HCT116 (cell line): ENCODE measurements around the gene TOX3. TPM values are rescaled to one million over a fixed set of nuclear protein-coding genes. Genes with fewer than 3 reads are reported as not detected.

Experiments
- ATAC-seq: fragments of 200-7000 bp; cut with Tn5 transposase; 2 replicates; pipeline ENCODE4 v1.9.1; 2020; ENCODE audit warnings: mild to moderate bottlenecking, moderate library complexity
- BruUV-seq: library from RNA; stranded (reverse); fragments of 400-500 nt; replicated peaks from 2 replicates; lab custom pipeline; 2021; lab: Mats Ljungman, UMichigan
- CTCF ChIA-PET: fragments of 300-600 bp; sonication (Branson Sonifier 250); formaldehyde crosslinking; loops from one replicate; lab custom pipeline; 2021; ENCODE audit warnings: antibody characterized with exemption; lab: Charles Lee
- POLR2A ChIA-PET: fragments of 300-600, 350-600 bp; sonication (Branson Sonifier 250); formaldehyde crosslinking; loops from one replicate; lab custom pipeline; 2021; ENCODE audit warnings: antibody characterized with exemption; lab: Charles Lee
- RAD21 ChIA-PET, 2 experiments: fragments of 300-600 bp; sonication (Branson Sonifier 250); formaldehyde crosslinking; loops; one replicate each; lab custom pipeline; 2023; ENCODE audit warnings: low total read pairs in 2 of 2; ENCODE audit not compliant: uncharacterized antibody in 2 of 2, unreplicated experiment in 2 of 2, low non-redundant PET in 1 of 2; lab: Charles Lee
- DNase-seq: peaks from one replicate; pipeline ENCODE4 v3.0.0-alpha.2; 2010; ENCODE audit warnings: low read depth, low spot score
- H2AFZ ChIP-seq: fragments of 200-600 bp; shearing (Covaris generic), sonication (generic); 2 replicates; pipeline ENCODE4 v1.6.1; 2017; ENCODE audit warnings: low read depth, mixed run types, mixed read lengths, antibody characterized with exemption, low read length; ENCODE audit not compliant: poor library complexity, severe bottlenecking
- H3K27ac ChIP-seq: 2 replicates; pipeline ENCODE4 v1.5.1; 2012; ENCODE audit warnings: low read depth, low read length
- H3K27me3 ChIP-seq: fragments of 200-600 bp; sonication (generic); 2 replicates; pipeline ENCODE4 v1.6.1; 2016; ENCODE audit warnings: mixed run types, low read length, mixed read lengths; ENCODE audit not compliant: insufficient read depth
- H3K36me3 ChIP-seq, 2 experiments: fragments of 200-500 bp in 1 of 2; fragments of 200-600 bp in 1 of 2; sonication (Bioruptor generic) in 1 of 2; sonication (generic) in 1 of 2; 2 replicates each; pipeline versions ENCODE4 v1.5.1 to v1.6.1; 2014 to 2016; ENCODE audit warnings: low read length in 2 of 2, inconsistent platforms in 1 of 2, mixed read lengths in 1 of 2, mixed run types in 1 of 2; ENCODE audit not compliant: insufficient read depth in 2 of 2, control insufficient read depth in 1 of 2
- H3K4me1 ChIP-seq, 2 experiments: fragments of 200-600 bp in 1 of 2; sonication (generic) in 1 of 2; 2 replicates each; pipeline versions ENCODE4 v1.5.1 to v1.6.1; 2012 to 2017; ENCODE audit warnings: low read length in 2 of 2, inconsistent platforms in 1 of 2, mild to moderate bottlenecking in 1 of 2, mixed read lengths in 1 of 2, mixed run types in 1 of 2, moderate library complexity in 1 of 2; ENCODE audit not compliant: insufficient read depth in 2 of 2, control insufficient read depth in 1 of 2
- H3K4me2 ChIP-seq: fragments of 200-600 bp; sonication (generic); 2 replicates; pipeline ENCODE4 v1.6.1; 2017; ENCODE audit warnings: mixed run types, low read length, mixed read lengths
- H3K4me3 ChIP-seq, 2 experiments: fragments of 200-600 bp in 1 of 2; sonication (generic) in 1 of 2; replicated peaks in 1 of 2; 2 replicates each; pipeline ENCODE4 v1.5.1; 2011 to 2016; ENCODE audit warnings: low read length in 2 of 2, control low read depth in 1 of 2, low read depth in 1 of 2, mild to moderate bottlenecking in 1 of 2, mixed read lengths in 1 of 2, mixed run types in 1 of 2
- H3K79me2 ChIP-seq: fragments of 200-600 bp; sonication (generic); 2 replicates; pipeline ENCODE4 v1.6.1; 2017; ENCODE audit warnings: mild to moderate bottlenecking, mixed run types, low read length, moderate library complexity, mixed read lengths; ENCODE audit not compliant: insufficient read depth
- H3K9ac ChIP-seq: fragments of 200-600 bp; sonication (generic); 2 replicates; pipeline ENCODE4 v1.6.1; 2016; ENCODE audit warnings: low read length, mixed read lengths
- H3K9me2 ChIP-seq: fragments of 200-600 bp; sonication (generic), shearing (Covaris generic); 2 replicates; pipeline ENCODE4 v1.6.1; 2017; ENCODE audit warnings: mixed run types, mild to moderate bottlenecking, moderate library complexity; ENCODE audit not compliant: insufficient read depth
- H3K9me3 ChIP-seq, 2 experiments: fragments of 200-500 bp in 1 of 2; fragments of 200-600 bp in 1 of 2; sonication (Bioruptor generic) in 1 of 2; sonication (generic) in 1 of 2; 2 replicates each; pipeline ENCODE4 v1.6.1; 2014 to 2017; ENCODE audit warnings: low read length in 2 of 2, mixed read lengths in 2 of 2, inconsistent platforms in 1 of 2, low read depth in 1 of 2, mild to moderate bottlenecking in 1 of 2, mixed run types in 1 of 2, moderate library complexity in 1 of 2; ENCODE audit not compliant: control insufficient read depth in 1 of 2, insufficient read depth in 1 of 2
- H4K20me1 ChIP-seq: fragments of 200-600 bp; sonication (generic), shearing (Covaris generic); 2 replicates; pipeline ENCODE4 v1.6.1; 2017; ENCODE audit warnings: mixed run types, mild to moderate bottlenecking, moderate library complexity; ENCODE audit not compliant: insufficient read depth
- CBX3 ChIP-seq: IDR thresholded peaks from 2 replicates; pipeline ENCODE4 v1.6.1; 2012; ENCODE audit warnings: low read depth
- CEBPB ChIP-seq: IDR thresholded peaks from 2 replicates; pipeline ENCODE4 v1.6.1; 2012; ENCODE audit warnings: low read depth
- EGR1 ChIP-seq: IDR thresholded peaks from 2 replicates; pipeline ENCODE4 v1.6.1; 2012; ENCODE audit warnings: low read depth
- ELF1 ChIP-seq: IDR thresholded peaks from 2 replicates; pipeline ENCODE4 v1.6.1; 2012; ENCODE audit warnings: low read depth, borderline replicate concordance
- EZH2phosphoT487 ChIP-seq: fragments of 200-600 bp; IDR thresholded peaks from 2 replicates; pipeline ENCODE4 v1.6.1; 2018; ENCODE audit warnings: antibody characterized with exemption, borderline replicate concordance
- FOSL1 ChIP-seq: IDR thresholded peaks from 2 replicates; pipeline ENCODE4 v1.6.1; 2012; ENCODE audit warnings: low read depth
- POLR2A ChIP-seq: IDR thresholded peaks from 2 replicates; pipeline ENCODE4 v1.7.0; 2011; ENCODE audit warnings: borderline replicate concordance; ENCODE audit not compliant: insufficient read depth, insufficient read length; ENCODE audit errors: extremely low read depth
- POLR2AphosphoS5 ChIP-seq: IDR thresholded peaks from 2 replicates; pipeline ENCODE4 v1.6.1; 2011; ENCODE audit warnings: mild to moderate bottlenecking, low read depth, low read length, moderate library complexity
- RAD21 ChIP-seq: IDR thresholded peaks from 2 replicates; pipeline ENCODE4 v1.6.1; 2012; ENCODE audit warnings: low read depth, mild to moderate bottlenecking
- SRF ChIP-seq: IDR thresholded peaks from 2 replicates; pipeline ENCODE4 v1.6.1; 2012; ENCODE audit warnings: low read depth
- YY1 ChIP-seq: IDR thresholded peaks from 2 replicates; pipeline ENCODE4 v1.6.1; 2011; ENCODE audit warnings: low read length, low read depth, moderate library complexity, mild to moderate bottlenecking; ENCODE audit not compliant: insufficient replicate concordance; ENCODE audit errors: extremely low read depth
- ZFX ChIP-seq: fragments of 450-650 bp; IDR thresholded peaks from 2 replicates; pipeline ENCODE4 v1.6.1; 2017
- ZNF274 ChIP-seq: fragments of 200-500 bp; sonication (Bioruptor generic); IDR thresholded peaks from 2 replicates; pipeline ENCODE4 v1.6.1; 2014; ENCODE audit warnings: mild to moderate bottlenecking, low read depth, low read length, inconsistent platforms
- intact Hi-C: fragments of 100-400 bp; cut with micrococcal nuclease; formaldehyde crosslinking; loops from 2 replicates; pipeline ENCODE4 v1.10.0; 2022
- total RNA-seq: library from RNA; stranded (reverse); gene quantifications from one replicate; pipeline ENCODE4 v1.2.1, GENCODE V29; 2021; ENCODE audit not compliant: unreplicated experiment
- TF ChIP-seq, protein P1 (sequence below): IDR thresholded peaks from 2 replicates; pipeline ENCODE4 v1.6.1; 2011; ENCODE audit warnings: mild to moderate bottlenecking, low read length, moderate library complexity; ENCODE audit not compliant: insufficient replicate concordance; ENCODE audit errors: extremely low read depth
- TF ChIP-seq, protein P2 (sequence below): IDR thresholded peaks from 2 replicates; pipeline ENCODE4 v1.6.1; 2012; ENCODE audit warnings: low read depth
- TF ChIP-seq, protein P3 (sequence below): IDR thresholded peaks from 2 replicates; pipeline ENCODE4 v1.6.1; 2012
- TF ChIP-seq, protein P4 (sequence below): IDR thresholded peaks from 2 replicates; pipeline ENCODE4 v1.6.1; 2012
- TF ChIP-seq, protein P5 (sequence below), 3 experiments: fragments of 200-600 bp in 1 of 3; sonication (generic) in 1 of 3; IDR thresholded peaks in 2 of 3; conservative IDR thresholded peaks in 1 of 3; 2 replicates each; pipeline ENCODE4 v1.5.1; 2012 to 2017; ENCODE audit warnings: low read depth in 2 of 3, low read length in 2 of 3, antibody characterized with exemption in 1 of 3, borderline replicate concordance in 1 of 3, control low read depth in 1 of 3, mild to moderate bottlenecking in 1 of 3, mixed read lengths in 1 of 3, mixed run types in 1 of 3, moderate library complexity in 1 of 3; ENCODE audit not compliant: insufficient read depth in 1 of 3

Gene TOX3
- total RNA-seq, 1 experiment from 2014 or later, result not detected

DNA sequence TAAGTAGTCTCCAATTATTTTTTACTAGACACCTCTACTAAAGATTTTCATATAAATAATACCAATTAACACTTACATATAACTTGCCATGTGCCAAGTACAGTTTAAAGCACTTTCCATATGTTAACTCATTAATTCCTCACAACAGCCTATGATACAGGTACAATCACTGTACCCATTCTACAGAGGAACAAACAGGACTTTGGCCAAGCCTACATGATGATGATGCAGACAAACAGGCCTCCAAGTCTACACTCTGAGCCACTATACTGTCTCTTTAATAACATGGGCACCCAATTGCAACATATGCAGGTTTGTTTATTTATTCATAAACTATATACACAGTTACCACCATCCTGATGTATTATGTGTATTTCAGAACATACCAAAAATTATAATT is 46.0 kb downstream of the TOX3 start:
- Histone ChIP-seq H2AFZ (no peak overlapping the region), H3K4me2 (no peak overlapping the region), H3K4me1 (no peaks in the 10 kb centered on the region), H3K9me2 (no peaks in the 10 kb centered on the region), H3K9ac (no peak overlapping the region), H3K9me3 (peaks cover 0 to 9% of the 10 kb centered on the region in 2 experiments; a peak in 2 of 4 replicates), H3K36me3 (no peaks in the 10 kb centered on the region), H4K20me1 (no peaks in the 10 kb centered on the region), H3K27ac (no peak overlapping the region), H3K27me3 (no peaks in the 10 kb centered on the region), H3K4me3 (no peak overlapping the region), H3K79me2 (no peaks in the 10 kb centered on the region)
- RAD21 ChIA-PET, result no interaction called here
- CTCF ChIA-PET, result no interaction called here
- no peak for TF ChIP-seq EGR1
- TF ChIP-seq ELF1, result no peak
- TF ChIP-seq FOSL1, result no peak
- no peak for TF ChIP-seq EZH2phosphoT487
- no peak for TF ChIP-seq POLR2AphosphoS5
- TF ChIP-seq, protein P1, sequence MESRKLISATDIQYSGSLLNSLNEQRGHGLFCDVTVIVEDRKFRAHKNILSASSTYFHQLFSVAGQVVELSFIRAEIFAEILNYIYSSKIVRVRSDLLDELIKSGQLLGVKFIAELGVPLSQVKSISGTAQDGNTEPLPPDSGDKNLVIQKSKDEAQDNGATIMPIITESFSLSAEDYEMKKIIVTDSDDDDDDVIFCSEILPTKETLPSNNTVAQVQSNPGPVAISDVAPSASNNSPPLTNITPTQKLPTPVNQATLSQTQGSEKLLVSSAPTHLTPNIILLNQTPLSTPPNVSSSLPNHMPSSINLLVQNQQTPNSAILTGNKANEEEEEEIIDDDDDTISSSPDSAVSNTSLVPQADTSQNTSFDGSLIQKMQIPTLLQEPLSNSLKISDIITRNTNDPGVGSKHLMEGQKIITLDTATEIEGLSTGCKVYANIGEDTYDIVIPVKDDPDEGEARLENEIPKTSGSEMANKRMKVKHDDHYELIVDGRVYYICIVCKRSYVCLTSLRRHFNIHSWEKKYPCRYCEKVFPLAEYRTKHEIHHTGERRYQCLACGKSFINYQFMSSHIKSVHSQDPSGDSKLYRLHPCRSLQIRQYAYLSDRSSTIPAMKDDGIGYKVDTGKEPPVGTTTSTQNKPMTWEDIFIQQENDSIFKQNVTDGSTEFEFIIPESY, result no peak
- TF ChIP-seq, protein P2, sequence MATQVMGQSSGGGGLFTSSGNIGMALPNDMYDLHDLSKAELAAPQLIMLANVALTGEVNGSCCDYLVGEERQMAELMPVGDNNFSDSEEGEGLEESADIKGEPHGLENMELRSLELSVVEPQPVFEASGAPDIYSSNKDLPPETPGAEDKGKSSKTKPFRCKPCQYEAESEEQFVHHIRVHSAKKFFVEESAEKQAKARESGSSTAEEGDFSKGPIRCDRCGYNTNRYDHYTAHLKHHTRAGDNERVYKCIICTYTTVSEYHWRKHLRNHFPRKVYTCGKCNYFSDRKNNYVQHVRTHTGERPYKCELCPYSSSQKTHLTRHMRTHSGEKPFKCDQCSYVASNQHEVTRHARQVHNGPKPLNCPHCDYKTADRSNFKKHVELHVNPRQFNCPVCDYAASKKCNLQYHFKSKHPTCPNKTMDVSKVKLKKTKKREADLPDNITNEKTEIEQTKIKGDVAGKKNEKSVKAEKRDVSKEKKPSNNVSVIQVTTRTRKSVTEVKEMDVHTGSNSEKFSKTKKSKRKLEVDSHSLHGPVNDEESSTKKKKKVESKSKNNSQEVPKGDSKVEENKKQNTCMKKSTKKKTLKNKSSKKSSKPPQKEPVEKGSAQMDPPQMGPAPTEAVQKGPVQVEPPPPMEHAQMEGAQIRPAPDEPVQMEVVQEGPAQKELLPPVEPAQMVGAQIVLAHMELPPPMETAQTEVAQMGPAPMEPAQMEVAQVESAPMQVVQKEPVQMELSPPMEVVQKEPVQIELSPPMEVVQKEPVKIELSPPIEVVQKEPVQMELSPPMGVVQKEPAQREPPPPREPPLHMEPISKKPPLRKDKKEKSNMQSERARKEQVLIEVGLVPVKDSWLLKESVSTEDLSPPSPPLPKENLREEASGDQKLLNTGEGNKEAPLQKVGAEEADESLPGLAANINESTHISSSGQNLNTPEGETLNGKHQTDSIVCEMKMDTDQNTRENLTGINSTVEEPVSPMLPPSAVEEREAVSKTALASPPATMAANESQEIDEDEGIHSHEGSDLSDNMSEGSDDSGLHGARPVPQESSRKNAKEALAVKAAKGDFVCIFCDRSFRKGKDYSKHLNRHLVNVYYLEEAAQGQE, result no peak
- TF ChIP-seq, protein P3, sequence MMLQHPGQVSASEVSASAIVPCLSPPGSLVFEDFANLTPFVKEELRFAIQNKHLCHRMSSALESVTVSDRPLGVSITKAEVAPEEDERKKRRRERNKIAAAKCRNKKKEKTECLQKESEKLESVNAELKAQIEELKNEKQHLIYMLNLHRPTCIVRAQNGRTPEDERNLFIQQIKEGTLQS, result no peak
- TF ChIP-seq ZNF274, result no peak
- TF ChIP-seq, protein P4, sequence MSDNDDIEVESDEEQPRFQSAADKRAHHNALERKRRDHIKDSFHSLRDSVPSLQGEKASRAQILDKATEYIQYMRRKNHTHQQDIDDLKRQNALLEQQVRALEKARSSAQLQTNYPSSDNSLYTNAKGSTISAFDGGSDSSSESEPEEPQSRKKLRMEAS, result no peak
- no peak for TF ChIP-seq POLR2A
- TF ChIP-seq CBX3, result no peak
- TF ChIP-seq ZFX, result no peak
- TF ChIP-seq YY1, result no peak
- TF ChIP-seq RAD21, result no peak
- no peak for TF ChIP-seq CEBPB
- TF ChIP-seq SRF, result no peak
- TF ChIP-seq, protein P5, sequence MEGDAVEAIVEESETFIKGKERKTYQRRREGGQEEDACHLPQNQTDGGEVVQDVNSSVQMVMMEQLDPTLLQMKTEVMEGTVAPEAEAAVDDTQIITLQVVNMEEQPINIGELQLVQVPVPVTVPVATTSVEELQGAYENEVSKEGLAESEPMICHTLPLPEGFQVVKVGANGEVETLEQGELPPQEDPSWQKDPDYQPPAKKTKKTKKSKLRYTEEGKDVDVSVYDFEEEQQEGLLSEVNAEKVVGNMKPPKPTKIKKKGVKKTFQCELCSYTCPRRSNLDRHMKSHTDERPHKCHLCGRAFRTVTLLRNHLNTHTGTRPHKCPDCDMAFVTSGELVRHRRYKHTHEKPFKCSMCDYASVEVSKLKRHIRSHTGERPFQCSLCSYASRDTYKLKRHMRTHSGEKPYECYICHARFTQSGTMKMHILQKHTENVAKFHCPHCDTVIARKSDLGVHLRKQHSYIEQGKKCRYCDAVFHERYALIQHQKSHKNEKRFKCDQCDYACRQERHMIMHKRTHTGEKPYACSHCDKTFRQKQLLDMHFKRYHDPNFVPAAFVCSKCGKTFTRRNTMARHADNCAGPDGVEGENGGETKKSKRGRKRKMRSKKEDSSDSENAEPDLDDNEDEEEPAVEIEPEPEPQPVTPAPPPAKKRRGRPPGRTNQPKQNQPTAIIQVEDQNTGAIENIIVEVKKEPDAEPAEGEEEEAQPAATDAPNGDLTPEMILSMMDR (IDR thresholded peaks at IDR 0.05 in 2 of 3, conservative IDR thresholded peaks at IDR 0.05 in 1 of 3; ENCODE audit: borderline replicate concordance in 1 of 3, insufficient read depth in 1 of 3, low read depth in 2 of 3, low read length in 2 of 3), result no peak
- POLR2A ChIA-PET, result no interaction called here
- BruUV-seq, result no TSS peak
- no peak for ATAC-seq
- intact Hi-C loops, result no loop called here
- no peak for DNase-seq
